Measurements from ENCODE around the gene DCLK3.

DNA sequence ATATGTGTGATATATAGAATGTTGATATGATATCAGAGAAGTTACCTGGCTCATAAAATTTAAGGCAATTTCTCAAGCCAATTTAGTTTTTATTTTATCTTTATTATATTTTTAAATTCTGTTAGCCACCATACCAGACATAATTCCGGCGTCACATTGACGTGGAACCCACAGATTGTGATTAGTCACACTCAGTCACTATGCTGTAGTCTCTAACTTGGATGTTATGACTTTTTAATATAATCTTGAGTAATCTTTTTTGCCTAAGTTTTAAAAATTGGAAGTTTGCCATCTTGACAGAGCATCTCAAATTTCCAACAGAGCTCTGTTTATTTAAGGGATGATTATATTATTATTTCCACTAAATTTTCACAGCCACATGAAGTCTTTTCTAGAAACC is 9.7 kb upstream of the DCLK3 start:
- TF ChIP-seq, protein P1, sequence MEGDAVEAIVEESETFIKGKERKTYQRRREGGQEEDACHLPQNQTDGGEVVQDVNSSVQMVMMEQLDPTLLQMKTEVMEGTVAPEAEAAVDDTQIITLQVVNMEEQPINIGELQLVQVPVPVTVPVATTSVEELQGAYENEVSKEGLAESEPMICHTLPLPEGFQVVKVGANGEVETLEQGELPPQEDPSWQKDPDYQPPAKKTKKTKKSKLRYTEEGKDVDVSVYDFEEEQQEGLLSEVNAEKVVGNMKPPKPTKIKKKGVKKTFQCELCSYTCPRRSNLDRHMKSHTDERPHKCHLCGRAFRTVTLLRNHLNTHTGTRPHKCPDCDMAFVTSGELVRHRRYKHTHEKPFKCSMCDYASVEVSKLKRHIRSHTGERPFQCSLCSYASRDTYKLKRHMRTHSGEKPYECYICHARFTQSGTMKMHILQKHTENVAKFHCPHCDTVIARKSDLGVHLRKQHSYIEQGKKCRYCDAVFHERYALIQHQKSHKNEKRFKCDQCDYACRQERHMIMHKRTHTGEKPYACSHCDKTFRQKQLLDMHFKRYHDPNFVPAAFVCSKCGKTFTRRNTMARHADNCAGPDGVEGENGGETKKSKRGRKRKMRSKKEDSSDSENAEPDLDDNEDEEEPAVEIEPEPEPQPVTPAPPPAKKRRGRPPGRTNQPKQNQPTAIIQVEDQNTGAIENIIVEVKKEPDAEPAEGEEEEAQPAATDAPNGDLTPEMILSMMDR (IDR thresholded peaks at IDR 0.05; ENCODE audit: insufficient read depth, low read depth, low read length) = no peak
- no peak for TF ChIP-seq EZH2 (IDR thresholded peaks at IDR 0.05; ENCODE audit: insufficient read depth, low read length)
